ENCODE results near the gene APEH.

APEH gene

DNA sequence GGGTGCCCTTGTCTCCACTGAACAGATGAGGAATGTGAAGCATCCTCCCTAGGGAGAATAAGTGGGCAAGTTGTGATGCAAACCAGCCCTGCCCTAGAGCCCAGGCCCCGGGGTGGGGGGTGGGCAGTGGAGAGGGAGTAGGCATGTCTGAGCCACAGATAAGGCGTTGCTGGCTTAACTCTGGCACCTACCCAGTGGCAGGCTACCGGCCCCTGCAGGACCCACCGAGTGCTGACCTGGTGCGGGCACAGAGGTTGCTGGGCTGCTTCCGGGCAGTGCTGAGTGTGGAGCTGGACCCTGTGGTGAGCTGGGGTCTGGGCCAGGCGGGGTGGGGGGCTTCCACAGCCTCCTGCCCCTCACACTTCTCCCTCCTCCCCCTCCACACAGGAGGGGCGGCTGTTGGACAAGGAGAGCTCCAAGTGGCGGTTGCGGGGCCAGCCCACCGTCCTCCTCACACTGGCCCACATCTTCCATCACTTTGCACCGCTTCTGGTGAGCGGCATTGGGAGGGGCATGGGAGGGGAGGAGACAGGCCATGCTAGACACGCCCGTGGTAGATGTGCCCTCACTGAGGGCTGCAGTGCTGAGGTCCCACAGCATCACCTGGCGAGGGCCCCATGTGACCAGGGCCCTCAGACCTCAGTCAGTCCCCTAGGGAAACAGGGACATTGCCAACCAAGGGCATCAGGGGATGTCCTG is 25.3 kb downstream of the APEH start:
- Histone ChIP-seq H3K36me3 (replicated peaks) (peaks cover 23% of the 10 kb centered on the region), H3K27ac (no peak overlapping the region), H3K27me3 (replicated peaks) (no peaks in the 10 kb centered on the region), H3K4me3 (ENCODE audit: low read depth, low read length) (no peak overlapping the region)
- in situ Hi-C loops (cut with HindIII; ENCODE audit: low pct_ligation_motif_present, low sequenced_read_pairs): no loop called here
- TF ChIP-seq, protein P1, sequence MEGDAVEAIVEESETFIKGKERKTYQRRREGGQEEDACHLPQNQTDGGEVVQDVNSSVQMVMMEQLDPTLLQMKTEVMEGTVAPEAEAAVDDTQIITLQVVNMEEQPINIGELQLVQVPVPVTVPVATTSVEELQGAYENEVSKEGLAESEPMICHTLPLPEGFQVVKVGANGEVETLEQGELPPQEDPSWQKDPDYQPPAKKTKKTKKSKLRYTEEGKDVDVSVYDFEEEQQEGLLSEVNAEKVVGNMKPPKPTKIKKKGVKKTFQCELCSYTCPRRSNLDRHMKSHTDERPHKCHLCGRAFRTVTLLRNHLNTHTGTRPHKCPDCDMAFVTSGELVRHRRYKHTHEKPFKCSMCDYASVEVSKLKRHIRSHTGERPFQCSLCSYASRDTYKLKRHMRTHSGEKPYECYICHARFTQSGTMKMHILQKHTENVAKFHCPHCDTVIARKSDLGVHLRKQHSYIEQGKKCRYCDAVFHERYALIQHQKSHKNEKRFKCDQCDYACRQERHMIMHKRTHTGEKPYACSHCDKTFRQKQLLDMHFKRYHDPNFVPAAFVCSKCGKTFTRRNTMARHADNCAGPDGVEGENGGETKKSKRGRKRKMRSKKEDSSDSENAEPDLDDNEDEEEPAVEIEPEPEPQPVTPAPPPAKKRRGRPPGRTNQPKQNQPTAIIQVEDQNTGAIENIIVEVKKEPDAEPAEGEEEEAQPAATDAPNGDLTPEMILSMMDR (IDR thresholded peaks at IDR 0.05; ENCODE audit: low read depth, low read length, missing control alignments): no peak
- no peak for DNase-seq

DNA sequence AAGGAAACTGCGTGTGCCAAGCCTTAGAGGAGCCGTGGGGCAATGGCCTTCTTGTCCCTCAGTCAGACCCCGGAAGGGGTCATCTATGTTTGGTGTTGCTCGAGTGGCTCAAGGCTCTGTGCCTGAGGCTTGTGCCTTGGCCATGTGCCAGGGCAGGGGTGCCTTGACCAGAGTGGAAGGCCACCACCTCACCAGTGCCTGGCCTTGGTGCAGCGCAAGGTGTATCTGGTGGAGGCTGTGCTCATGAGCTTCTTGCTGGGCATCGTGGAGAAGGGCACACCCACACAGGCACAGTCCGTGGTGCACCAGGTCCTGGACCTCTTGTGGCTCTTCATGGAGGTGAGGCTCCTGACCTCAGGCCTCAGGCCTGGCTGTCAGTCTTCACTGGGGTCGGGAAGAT is 25.9 kb downstream of the APEH start:
- H3K4me3 ChIP-seq (ENCODE audit: low read depth, low read length): no peak overlapping the region
- in situ Hi-C loops (cut with HindIII; ENCODE audit: low pct_ligation_motif_present, low sequenced_read_pairs): no loop called here
- H3K36me3 ChIP-seq (replicated peaks): peaks cover 23% of the 10 kb centered on the region
- no peaks in the 10 kb centered on the region for H3K27me3 ChIP-seq (replicated peaks)
- no peak overlapping the region for H3K27ac ChIP-seq
- TF ChIP-seq, protein P1 (IDR thresholded peaks at IDR 0.05; ENCODE audit: low read depth, low read length, missing control alignments): no peak
- DNase-seq: no peak

DNA sequence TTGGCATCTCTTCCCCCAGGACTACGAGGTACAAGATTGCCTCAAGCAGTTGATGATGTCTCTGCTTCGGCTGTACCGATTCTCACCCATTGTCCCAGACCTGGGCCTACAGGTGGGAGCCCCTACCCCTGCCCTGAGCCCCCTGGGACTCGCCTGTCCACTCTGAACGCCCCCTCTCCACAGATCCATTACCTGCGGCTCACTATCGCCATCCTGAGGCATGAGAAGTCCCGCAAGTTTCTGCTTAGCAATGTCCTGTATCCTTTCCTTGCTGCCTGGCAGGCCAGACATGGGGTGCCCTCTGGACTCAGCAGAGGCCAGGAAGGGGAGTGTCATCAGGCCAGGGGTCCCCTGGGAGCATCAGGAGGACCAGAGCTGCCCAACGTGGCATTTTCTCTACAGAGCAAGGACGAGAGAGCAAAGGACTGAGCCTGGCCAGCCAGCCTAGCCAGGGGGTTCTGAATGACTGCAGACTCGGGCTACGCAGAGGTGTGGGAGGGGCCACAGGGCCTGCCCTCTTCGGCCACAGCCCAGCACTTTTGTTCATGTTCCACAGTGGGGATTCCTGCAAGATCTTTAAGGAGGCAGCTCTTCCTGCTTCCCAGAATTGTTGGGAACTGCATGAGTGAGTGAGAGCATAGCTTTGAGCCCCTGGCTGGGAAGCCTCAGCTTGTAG is 26.4 kb downstream of the APEH start:
- DNase-seq: no peak
- H3K27me3 ChIP-seq (replicated peaks): no peaks in the 10 kb centered on the region
- in situ Hi-C loops (cut with HindIII; ENCODE audit: low pct_ligation_motif_present, low sequenced_read_pairs): no loop called here
- H3K27ac ChIP-seq: no peak overlapping the region
- no peak overlapping the region for H3K4me3 ChIP-seq (ENCODE audit: low read depth, low read length)
- peaks cover 25% of the 10 kb centered on the region for H3K36me3 ChIP-seq (replicated peaks)
- TF ChIP-seq, protein P1 (IDR thresholded peaks at IDR 0.05; ENCODE audit: low read depth, low read length, missing control alignments): peak; percentile 45

DNA sequence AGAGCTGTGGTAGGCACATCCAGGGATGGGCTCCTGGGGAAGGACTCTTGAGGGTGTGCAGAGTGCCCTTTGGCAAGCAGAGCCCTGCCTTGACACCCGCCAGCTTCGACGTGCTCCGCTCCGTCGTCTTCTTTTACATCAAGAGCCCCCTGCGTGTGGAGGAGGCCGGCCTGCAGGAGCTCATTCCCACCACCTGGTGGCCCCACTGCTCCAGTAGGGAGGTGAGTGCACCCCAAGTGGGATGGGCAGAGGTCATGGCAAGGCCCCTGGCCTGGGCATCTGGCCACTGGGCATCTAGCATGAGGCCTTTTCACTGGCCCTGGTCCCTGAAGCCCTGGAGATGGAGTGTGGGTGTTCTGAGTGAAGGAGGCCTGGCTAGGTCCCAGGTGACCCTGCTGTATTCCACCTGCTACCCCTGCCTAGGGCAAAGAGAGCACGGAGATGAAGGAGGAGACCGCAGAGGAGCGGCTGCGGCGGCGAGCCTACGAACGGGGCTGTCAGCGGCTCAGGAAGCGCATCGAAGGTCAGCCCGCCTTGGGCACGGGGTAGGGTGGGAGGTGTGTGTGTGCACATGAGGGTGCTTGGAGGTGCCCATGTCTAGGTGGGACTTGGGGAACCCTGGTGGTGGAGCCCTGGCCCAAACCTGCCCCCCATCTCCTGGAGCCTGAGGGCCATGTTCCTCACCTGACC is 27.4 kb downstream of the APEH start:
- DNase-seq: no peak
- no peaks in the 10 kb centered on the region for H3K27me3 ChIP-seq (replicated peaks)
- TF ChIP-seq, protein P1 (IDR thresholded peaks at IDR 0.05; ENCODE audit: low read depth, low read length, missing control alignments): peak; percentile 74
- H3K27ac ChIP-seq: no peak overlapping the region
- H3K36me3 ChIP-seq (replicated peaks): peaks cover 31% of the 10 kb centered on the region
- in situ Hi-C loops (cut with HindIII; ENCODE audit: low pct_ligation_motif_present, low sequenced_read_pairs): no loop called here
- no peak overlapping the region for H3K4me3 ChIP-seq (ENCODE audit: low read depth, low read length)

DNA sequence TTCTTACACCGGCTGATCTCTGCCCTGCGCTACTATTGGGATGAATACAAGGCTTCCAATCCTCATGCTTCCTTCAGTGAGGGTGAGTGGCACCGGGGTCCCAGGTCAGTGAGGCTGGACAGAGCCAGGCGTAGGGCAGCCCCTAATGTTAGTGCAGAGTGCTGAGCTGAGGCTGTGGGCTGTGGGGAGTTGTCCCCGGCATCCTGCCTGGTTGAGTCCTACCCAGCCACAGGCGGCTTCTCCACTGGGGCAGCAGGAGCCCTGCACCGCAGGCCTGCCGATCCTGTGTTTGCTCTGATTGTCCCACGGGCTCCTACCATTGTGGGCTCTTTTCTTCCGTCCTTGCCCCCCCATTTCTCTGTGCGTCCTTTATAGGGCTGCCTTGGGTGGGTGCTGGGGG is 28.5 kb downstream of the APEH start:
- Histone ChIP-seq H3K27ac (no peak overlapping the region), H3K4me3 (ENCODE audit: low read depth, low read length) (no peak overlapping the region), H3K27me3 (replicated peaks) (no peaks in the 10 kb centered on the region), H3K36me3 (replicated peaks) (peaks cover 31% of the 10 kb centered on the region)
- in situ Hi-C loops (cut with HindIII; ENCODE audit: low pct_ligation_motif_present, low sequenced_read_pairs): no loop called here
- TF ChIP-seq, protein P1 (IDR thresholded peaks at IDR 0.05; ENCODE audit: low read depth, low read length, missing control alignments): no peak
- no peak for DNase-seq
